ENCODE data around the gene LARGE1. TPM values are rescaled to one million over a fixed set of nuclear protein-coding genes. Genes with fewer than 3 reads are reported as not detected.

The LARGE1 gene
- total and polyA plus RNA-seq, 4 donors: 25.6 to 45.6 (median 37.6) TPM

DNA sequence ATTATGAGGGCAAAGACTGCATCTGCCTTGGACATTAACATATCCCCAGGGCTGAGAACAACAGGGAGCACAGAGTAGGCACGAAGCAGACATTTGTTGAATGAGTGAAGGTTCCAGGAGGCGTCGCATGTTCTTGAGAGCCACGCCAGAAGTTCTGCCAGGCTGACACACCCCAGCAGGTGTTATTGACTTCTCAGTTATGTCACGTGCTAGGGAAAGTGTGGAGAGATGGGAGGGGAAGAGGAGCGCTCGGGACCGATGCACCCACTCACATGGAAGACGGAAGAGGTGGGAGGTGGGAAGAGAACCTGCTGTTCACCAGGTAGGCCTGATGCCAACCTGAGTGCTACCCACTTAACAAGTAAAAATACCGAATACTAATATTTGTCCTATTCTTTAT is 232.8 kb downstream of the LARGE1 start:
- no peak overlapping the region for H3K4me3 ChIP-seq (ENCODE audit: low read depth, low read length)
- WGBS (ENCODE audit: insufficient coverage): 100% methylated on average over 3 of the region's 10 CpGs
- H3K9me3 ChIP-seq (ENCODE audit: control insufficient read depth, insufficient read depth, low read length): no peaks in the 10 kb centered on the region
- H3K4me1 ChIP-seq (ENCODE audit: control insufficient read depth, insufficient read depth, low read length): peaks cover 5% of the 10 kb centered on the region
- H3K36me3 ChIP-seq (ENCODE audit: control insufficient read depth, insufficient read depth, low read length): no peaks in the 10 kb centered on the region
- H3K27ac ChIP-seq (ENCODE audit: low read depth, low read length): no peak overlapping the region
- no peaks in the 10 kb centered on the region for H3K27me3 ChIP-seq (ENCODE audit: control insufficient read depth, insufficient read depth, low read length)
- DNase-seq (ENCODE audit: low read depth in 4 of 6, low spot score in 6 of 6): no peak

DNA sequence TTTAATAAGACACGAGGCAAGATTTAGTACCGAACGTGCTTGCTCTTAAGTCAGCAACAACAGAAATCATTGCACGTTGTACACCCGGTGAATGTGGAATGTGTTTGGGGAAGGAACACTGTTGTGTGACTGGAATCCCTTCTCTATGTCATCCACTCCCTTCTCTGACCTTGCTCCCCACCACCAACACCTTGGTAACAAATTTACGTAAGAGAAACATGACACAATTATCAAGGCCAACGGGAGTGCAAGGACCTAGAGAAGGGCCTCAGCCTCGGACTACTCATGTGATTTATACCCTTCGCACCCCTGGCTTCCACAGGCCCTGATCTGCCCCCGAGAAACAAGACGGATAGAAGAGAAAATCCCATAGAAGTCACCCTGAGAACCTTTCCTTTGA is 236.2 kb downstream of the LARGE1 start:
- 84% methylated on average over 8 of the region's 11 CpGs for WGBS (ENCODE audit: insufficient coverage)
- Histone ChIP-seq H3K4me3 (ENCODE audit: low read depth, low read length) (no peak overlapping the region), H3K9me3 (ENCODE audit: control insufficient read depth, insufficient read depth, low read length) (no peaks in the 10 kb centered on the region), H3K4me1 (ENCODE audit: control insufficient read depth, insufficient read depth, low read length) (no peaks in the 10 kb centered on the region), H3K36me3 (ENCODE audit: control insufficient read depth, insufficient read depth, low read length) (no peaks in the 10 kb centered on the region), H3K27ac (ENCODE audit: low read depth, low read length) (no peak overlapping the region), H3K27me3 (ENCODE audit: control insufficient read depth, insufficient read depth, low read length) (no peaks in the 10 kb centered on the region)
- DNase-seq (ENCODE audit: low read depth in 4 of 6, low spot score in 6 of 6): peak in 1 of 6 donors; percentile 49

DNA sequence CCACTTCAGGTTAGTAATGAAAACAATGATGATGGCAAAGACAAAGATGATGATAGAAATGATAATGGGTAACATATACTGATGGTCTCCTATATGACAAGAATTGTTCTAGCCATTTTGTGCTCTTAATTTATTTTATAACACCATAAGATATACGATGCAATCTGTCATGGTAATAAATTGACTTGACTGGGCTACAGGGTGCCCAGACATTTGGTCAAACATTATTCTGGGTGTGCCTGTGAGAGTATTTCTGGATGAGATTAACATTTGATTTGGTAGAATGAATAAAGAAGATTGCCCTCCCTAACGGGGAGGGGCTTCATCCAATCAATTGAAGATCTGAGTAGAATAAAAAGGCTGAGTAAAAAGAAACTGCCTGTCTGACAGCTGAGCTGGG is 237.3 kb downstream of the LARGE1 start:
- 78% methylated on average over 1 of the region's 2 CpGs for WGBS (ENCODE audit: insufficient coverage)
- H3K4me1 ChIP-seq (ENCODE audit: control insufficient read depth, insufficient read depth, low read length): no peaks in the 10 kb centered on the region
- no peak overlapping the region for H3K27ac ChIP-seq (ENCODE audit: low read depth, low read length)
- H3K36me3 ChIP-seq (ENCODE audit: control insufficient read depth, insufficient read depth, low read length): no peaks in the 10 kb centered on the region
- no peaks in the 10 kb centered on the region for H3K9me3 ChIP-seq (ENCODE audit: control insufficient read depth, insufficient read depth, low read length)
- no peaks in the 10 kb centered on the region for H3K27me3 ChIP-seq (ENCODE audit: control insufficient read depth, insufficient read depth, low read length)
- no peak overlapping the region for H3K4me3 ChIP-seq (ENCODE audit: low read depth, low read length)
- no peak for DNase-seq (ENCODE audit: low read depth in 4 of 6, low spot score in 6 of 6)

DNA sequence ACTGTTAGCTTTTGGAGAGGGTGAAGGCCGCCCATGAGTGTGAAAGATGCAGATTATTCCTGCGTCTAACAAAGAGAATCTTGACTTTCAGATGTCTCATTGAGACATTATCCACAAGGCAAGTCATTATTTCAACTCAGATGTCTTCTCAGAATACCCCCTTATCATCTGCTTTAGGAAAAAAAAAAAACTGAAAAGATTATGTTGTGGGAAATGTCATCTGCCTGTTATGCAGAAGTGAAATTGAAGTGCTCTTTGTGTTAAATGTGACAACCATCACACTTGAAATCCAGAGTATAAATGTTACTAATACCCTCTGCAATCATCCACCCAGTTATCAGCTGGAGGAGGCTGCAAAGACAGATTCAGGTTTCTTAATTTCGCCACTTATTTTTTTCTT is 239.6 kb downstream of the LARGE1 start:
- no peaks in the 10 kb centered on the region for H3K36me3 ChIP-seq (ENCODE audit: control insufficient read depth, insufficient read depth, low read length)
- no peaks in the 10 kb centered on the region for H3K4me1 ChIP-seq (ENCODE audit: control insufficient read depth, insufficient read depth, low read length)
- peak in 1 of 6 donors; percentile 10 for DNase-seq (ENCODE audit: low read depth in 4 of 6, low spot score in 6 of 6)
- H3K4me3 ChIP-seq (ENCODE audit: low read depth, low read length): no peak overlapping the region
- WGBS (ENCODE audit: insufficient coverage): no CpG with 5 or more reads among the region's 3 CpGs
- H3K27me3 ChIP-seq (ENCODE audit: control insufficient read depth, insufficient read depth, low read length): no peaks in the 10 kb centered on the region
- H3K27ac ChIP-seq (ENCODE audit: low read depth, low read length): no peak overlapping the region
- no peaks in the 10 kb centered on the region for H3K9me3 ChIP-seq (ENCODE audit: control insufficient read depth, insufficient read depth, low read length)

DNA sequence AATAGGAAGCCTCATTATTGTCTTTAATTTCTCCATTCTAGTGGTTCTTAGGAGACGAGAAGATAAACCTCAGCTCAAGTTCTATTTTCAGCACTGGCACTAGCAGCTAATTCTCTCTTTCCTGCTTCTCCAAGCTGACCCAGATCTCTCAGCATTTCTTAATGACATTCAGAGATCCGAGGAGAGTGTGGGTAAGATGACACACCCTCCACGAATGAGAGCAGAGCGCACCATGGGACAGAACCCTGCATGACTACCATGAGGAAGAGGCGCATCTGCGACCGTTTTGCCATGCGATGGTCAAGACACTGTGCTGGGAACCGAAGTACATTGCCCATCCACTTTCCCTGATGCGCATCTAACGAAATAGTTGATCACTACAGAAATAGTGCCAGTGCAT is 241.8 kb downstream of the LARGE1 start:
- Histone ChIP-seq H3K4me3 (ENCODE audit: low read depth, low read length) (no peak overlapping the region), H3K36me3 (ENCODE audit: control insufficient read depth, insufficient read depth, low read length) (no peaks in the 10 kb centered on the region), H3K4me1 (ENCODE audit: control insufficient read depth, insufficient read depth, low read length) (no peaks in the 10 kb centered on the region), H3K27me3 (ENCODE audit: control insufficient read depth, insufficient read depth, low read length) (no peaks in the 10 kb centered on the region), H3K9me3 (ENCODE audit: control insufficient read depth, insufficient read depth, low read length) (no peaks in the 10 kb centered on the region), H3K27ac (ENCODE audit: low read depth, low read length) (no peak overlapping the region)
- DNase-seq (ENCODE audit: low read depth in 4 of 6, low spot score in 6 of 6): no peak
- WGBS (ENCODE audit: insufficient coverage): 84% methylated on average over 9 of the region's 11 CpGs

DNA sequence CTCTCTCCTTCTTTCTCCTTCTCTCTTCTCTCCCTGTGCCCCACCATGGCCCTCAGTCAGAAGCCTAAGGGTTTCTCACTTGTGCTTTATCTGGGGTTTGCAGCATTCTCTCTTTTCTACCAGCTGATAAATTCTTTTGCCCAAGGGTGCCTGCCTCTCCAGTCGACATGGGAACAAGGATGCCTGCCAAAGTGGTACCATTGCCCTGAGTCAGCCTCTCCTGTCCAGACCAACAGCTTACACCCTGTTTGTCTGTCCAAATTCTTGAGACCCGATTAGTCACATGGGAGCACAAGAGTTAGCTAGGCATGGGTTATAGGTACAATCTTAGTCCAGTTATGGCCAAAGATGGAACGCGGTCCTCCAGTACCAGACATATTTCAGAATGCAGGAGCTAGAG is 242.7 kb downstream of the LARGE1 start:
- WGBS (ENCODE audit: insufficient coverage): 42% methylated on average over 2 of the region's 4 CpGs
- no peaks in the 10 kb centered on the region for H3K36me3 ChIP-seq (ENCODE audit: control insufficient read depth, insufficient read depth, low read length)
- H3K4me3 ChIP-seq (ENCODE audit: low read depth, low read length): no peak overlapping the region
- H3K4me1 ChIP-seq (ENCODE audit: control insufficient read depth, insufficient read depth, low read length): no peaks in the 10 kb centered on the region
- no peak for DNase-seq (ENCODE audit: low read depth in 4 of 6, low spot score in 6 of 6)
- no peaks in the 10 kb centered on the region for H3K27me3 ChIP-seq (ENCODE audit: control insufficient read depth, insufficient read depth, low read length)
- H3K9me3 ChIP-seq (ENCODE audit: control insufficient read depth, insufficient read depth, low read length): no peaks in the 10 kb centered on the region
- H3K27ac ChIP-seq (ENCODE audit: low read depth, low read length): no peak overlapping the region

DNA sequence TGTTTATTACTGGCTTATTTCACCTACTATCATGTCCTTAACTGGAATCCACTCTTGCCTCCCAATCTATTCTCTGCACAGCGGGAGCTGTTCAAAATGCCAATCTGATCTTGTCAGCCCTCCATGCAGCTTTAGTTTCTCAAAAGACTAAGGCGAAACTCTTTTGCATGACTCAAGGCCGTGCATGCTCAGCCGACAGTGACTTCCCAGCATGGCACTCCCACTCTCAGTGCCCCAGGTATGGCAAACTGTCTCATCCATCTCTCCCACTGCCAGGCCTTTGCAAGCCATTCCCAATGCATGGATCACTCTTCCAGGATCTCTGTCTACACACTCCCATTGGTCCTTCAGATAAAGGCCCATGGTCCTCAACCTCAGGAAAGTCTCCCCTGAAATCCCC is 245.9 kb downstream of the LARGE1 start:
- no peak overlapping the region for H3K4me3 ChIP-seq (ENCODE audit: low read depth, low read length)
- H3K4me1 ChIP-seq (ENCODE audit: control insufficient read depth, insufficient read depth, low read length): peaks cover 2% of the 10 kb centered on the region
- H3K36me3 ChIP-seq (ENCODE audit: control insufficient read depth, insufficient read depth, low read length): no peaks in the 10 kb centered on the region
- H3K27ac ChIP-seq (ENCODE audit: low read depth, low read length): no peak overlapping the region
- no peak for DNase-seq (ENCODE audit: low read depth in 4 of 6, low spot score in 6 of 6)
- WGBS (ENCODE audit: insufficient coverage): 81% methylated on average over 4 of the region's 4 CpGs
- H3K9me3 ChIP-seq (ENCODE audit: control insufficient read depth, insufficient read depth, low read length): no peaks in the 10 kb centered on the region
- no peaks in the 10 kb centered on the region for H3K27me3 ChIP-seq (ENCODE audit: control insufficient read depth, insufficient read depth, low read length)

DNA sequence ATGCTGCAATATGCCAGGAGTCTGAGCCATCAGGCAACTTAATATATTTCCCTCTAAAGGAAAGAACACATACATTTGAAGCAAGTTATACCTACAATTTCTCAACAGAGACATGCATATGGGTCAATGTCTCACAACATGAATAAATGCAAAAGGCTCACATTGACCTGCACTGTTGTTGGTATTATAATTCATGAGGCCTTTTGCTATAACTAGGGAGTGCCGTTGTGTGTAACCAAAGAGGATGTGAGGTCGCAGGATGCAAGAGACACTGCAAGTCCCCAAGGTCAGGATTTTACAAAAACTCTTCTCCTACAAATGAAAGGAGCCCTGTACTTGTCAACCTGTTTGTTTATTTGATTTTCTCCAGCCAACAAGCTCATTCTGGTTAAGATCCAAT is 250.5 kb downstream of the LARGE1 start:
- no peaks in the 10 kb centered on the region for H3K36me3 ChIP-seq (ENCODE audit: control insufficient read depth, insufficient read depth, low read length)
- H3K27me3 ChIP-seq (ENCODE audit: control insufficient read depth, insufficient read depth, low read length): no peaks in the 10 kb centered on the region
- no peak overlapping the region for H3K27ac ChIP-seq (ENCODE audit: low read depth, low read length)
- peak in 1 of 6 donors; percentile 58 for DNase-seq (ENCODE audit: low read depth in 4 of 6, low spot score in 6 of 6)
- H3K4me3 ChIP-seq (ENCODE audit: low read depth, low read length): no peak overlapping the region
- no peaks in the 10 kb centered on the region for H3K9me3 ChIP-seq (ENCODE audit: control insufficient read depth, insufficient read depth, low read length)
- peaks cover 11% of the 10 kb centered on the region for H3K4me1 ChIP-seq (ENCODE audit: control insufficient read depth, insufficient read depth, low read length)
- no CpG with 5 or more reads among the region's 2 CpGs for WGBS (ENCODE audit: insufficient coverage)

DNA sequence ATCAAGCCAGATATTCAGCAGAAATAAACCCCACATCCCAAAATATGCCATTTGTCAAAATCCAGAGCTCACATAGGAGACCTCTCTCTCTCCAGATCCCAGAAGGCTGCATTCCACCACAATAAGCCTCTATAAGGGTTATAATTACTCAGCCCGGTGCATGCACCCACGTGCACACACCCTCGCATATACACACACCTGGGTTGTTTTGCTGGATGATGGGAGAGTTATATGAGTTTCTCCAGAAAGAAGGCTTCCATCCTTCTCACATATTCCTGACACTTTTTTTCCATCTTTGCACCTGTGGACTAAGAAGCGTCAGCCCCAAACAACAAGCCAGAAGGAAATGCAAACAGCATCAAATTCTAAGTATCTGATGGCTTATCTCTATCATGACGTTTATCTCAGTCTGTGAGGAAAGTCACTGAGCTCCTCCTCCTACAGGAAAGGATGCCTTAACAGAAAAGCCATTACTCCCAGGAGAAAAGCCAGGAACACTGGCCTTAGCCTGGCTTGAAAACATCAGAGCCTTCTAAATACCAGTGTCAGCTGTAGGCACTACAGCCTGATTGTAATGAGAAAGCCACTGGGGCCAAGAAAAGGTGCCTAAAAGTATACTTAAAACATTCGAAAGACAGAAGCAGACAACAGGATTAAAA is 253.2 kb downstream of the LARGE1 start:
- Histone ChIP-seq H3K27ac (ENCODE audit: low read depth, low read length) (no peak overlapping the region), H3K27me3 (ENCODE audit: control insufficient read depth, insufficient read depth, low read length) (no peaks in the 10 kb centered on the region), H3K4me3 (ENCODE audit: low read depth, low read length) (no peak overlapping the region), H3K9me3 (ENCODE audit: control insufficient read depth, insufficient read depth, low read length) (no peaks in the 10 kb centered on the region), H3K4me1 (ENCODE audit: control insufficient read depth, insufficient read depth, low read length) (peaks cover 11% of the 10 kb centered on the region), H3K36me3 (ENCODE audit: control insufficient read depth, insufficient read depth, low read length) (no peaks in the 10 kb centered on the region)
- WGBS (ENCODE audit: insufficient coverage): 14% methylated on average over 1 of the region's 6 CpGs
- DNase-seq (ENCODE audit: low read depth in 4 of 6, low spot score in 6 of 6): peak in 1 of 6 donors; percentile 14

DNA sequence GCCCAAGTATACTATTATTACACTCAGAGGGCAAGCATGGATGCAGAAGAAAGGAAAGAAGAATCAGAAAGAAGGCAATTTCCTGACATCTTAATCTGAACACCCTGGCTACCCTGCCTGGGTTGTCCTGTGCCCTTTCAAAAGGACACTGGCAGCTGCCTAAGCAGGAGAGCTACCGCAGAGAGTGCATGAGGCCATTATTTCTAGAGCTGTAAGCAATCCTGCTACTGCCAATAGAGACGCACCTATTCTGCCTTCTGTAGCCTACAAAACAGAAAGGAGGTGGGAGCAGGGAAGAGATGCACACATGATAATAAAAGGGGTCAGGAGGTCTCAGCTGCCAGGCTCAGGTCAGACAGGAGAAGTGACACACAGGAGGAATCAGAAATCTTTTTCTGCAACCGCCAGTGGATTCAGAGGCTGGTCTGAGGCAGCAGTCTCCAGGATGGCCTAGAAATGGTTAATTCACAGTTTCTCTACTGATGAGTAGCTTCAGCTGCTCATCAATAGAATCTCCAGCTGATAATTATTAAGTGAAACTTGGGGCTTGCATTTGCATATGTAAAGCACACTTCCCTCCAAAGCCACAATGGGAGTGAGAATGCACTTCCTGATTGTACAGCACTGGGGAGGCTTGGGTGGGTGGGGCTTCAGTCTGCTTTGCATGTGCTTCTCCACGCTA is 253.9 kb downstream of the LARGE1 start:
- peak in 2 of 6 donors; percentile 56 to 73 for DNase-seq (ENCODE audit: low read depth in 4 of 6, low spot score in 6 of 6)
- Histone ChIP-seq H3K4me1 (ENCODE audit: control insufficient read depth, insufficient read depth, low read length) (peaks cover 11% of the 10 kb centered on the region), H3K36me3 (ENCODE audit: control insufficient read depth, insufficient read depth, low read length) (no peaks in the 10 kb centered on the region), H3K4me3 (ENCODE audit: low read depth, low read length) (no peak overlapping the region), H3K27ac (ENCODE audit: low read depth, low read length) (no peak overlapping the region), H3K9me3 (ENCODE audit: control insufficient read depth, insufficient read depth, low read length) (no peaks in the 10 kb centered on the region), H3K27me3 (ENCODE audit: control insufficient read depth, insufficient read depth, low read length) (no peaks in the 10 kb centered on the region)
- WGBS (ENCODE audit: insufficient coverage): 40% methylated on average over 2 of the region's 4 CpGs

Measured in spinal cord (tissue), 10 donors.